Neuronal stem cell (in vitro differentiated cells): ENCODE results near the gene SCMH1.
"Not testable (repeated sequence)": the region's sequence is repeated elsewhere in the genome, so short reads cannot be mapped to it uniquely, and the experiment has no call there.

Source experiments
- DNase-seq: peaks from one replicate; pipeline ENCODE4 v3.0.0-alpha.2; 2013; ENCODE audit warnings: low spot score
- H2AFZ ChIP-seq: one replicate; pipeline ENCODE4 v1.6.1; 2013; ENCODE audit warnings: mild to moderate bottlenecking, low read length, inconsistent platforms
- H2AK5ac ChIP-seq: 2 replicates; pipeline ENCODE4 v1.6.1; 2013; ENCODE audit warnings: low read depth, mild to moderate bottlenecking, inconsistent platforms, low read length, moderate library complexity, mixed read lengths
- H2BK120ac ChIP-seq: 2 replicates; pipeline ENCODE4 v1.6.1; 2013; ENCODE audit warnings: low read depth, mild to moderate bottlenecking, inconsistent platforms, low read length, moderate library complexity, mixed read lengths
- H2BK12ac ChIP-seq: one replicate; pipeline ENCODE4 v1.6.1; 2013; ENCODE audit warnings: low read length, inconsistent platforms
- H2BK15ac ChIP-seq: 2 replicates; pipeline ENCODE4 v1.6.1; 2013; ENCODE audit warnings: mild to moderate bottlenecking, low read length, inconsistent platforms, mixed read lengths
- H2BK5ac ChIP-seq: one replicate; pipeline ENCODE4 v1.6.1; 2013; ENCODE audit warnings: inconsistent platforms, mild to moderate bottlenecking, low read length, moderate library complexity
- H3K14ac ChIP-seq: one replicate; pipeline ENCODE4 v1.6.1; 2013; ENCODE audit warnings: low read length, inconsistent platforms
- H3K18ac ChIP-seq: 2 replicates; pipeline ENCODE4 v1.6.1; 2013; ENCODE audit warnings: low read length, inconsistent platforms
- H3K23ac ChIP-seq: 2 replicates; pipeline ENCODE4 v1.6.1; 2013; ENCODE audit warnings: low read depth, mild to moderate bottlenecking, mixed read lengths, low read length, inconsistent platforms; ENCODE audit not compliant: poor library complexity
- H3K27ac ChIP-seq: replicated peaks from 3 replicates; pipeline ENCODE4 v1.5.1; 2013; ENCODE audit warnings: low read length, inconsistent platforms
- H3K27me3 ChIP-seq, 3 experiments: 2 replicates each; pipeline ENCODE4 v1.6.1; 2013; ENCODE audit warnings: low read length in 3 of 3, mild to moderate bottlenecking in 2 of 3, inconsistent platforms in 1 of 3, low read depth in 1 of 3, mixed read lengths in 1 of 3, moderate library complexity in 1 of 3; ENCODE audit not compliant: control insufficient read depth in 3 of 3, insufficient read depth in 3 of 3
- H3K36me3 ChIP-seq, 2 donors: replicated peaks in 1 of 2; 2 replicates each; pipeline ENCODE4 v1.6.1; 2013; ENCODE audit warnings: low read length in 2 of 2; ENCODE audit not compliant: control insufficient read depth in 2 of 2, insufficient read depth in 2 of 2
- H3K4ac ChIP-seq: 2 replicates; pipeline ENCODE4 v1.6.1; 2013; ENCODE audit warnings: inconsistent platforms, mild to moderate bottlenecking, low read length, moderate library complexity
- H3K4me1 ChIP-seq, 2 donors: 1 replicate in 1 of 2; 2 replicates in 1 of 2; pipeline ENCODE4 v1.6.1; 2013; ENCODE audit warnings: low read length in 2 of 2, low read depth in 1 of 2; ENCODE audit not compliant: control insufficient read depth in 2 of 2, insufficient read depth in 1 of 2
- H3K4me2 ChIP-seq: one replicate; pipeline ENCODE4 v1.6.1; 2013; ENCODE audit warnings: mild to moderate bottlenecking, low read length, inconsistent platforms; ENCODE audit not compliant: insufficient read depth, poor library complexity, severe bottlenecking
- H3K4me3 ChIP-seq, 2 donors: 2 replicates each; pipeline ENCODE4 v1.5.1; 2013; ENCODE audit warnings: low read length in 2 of 2, mild to moderate bottlenecking in 2 of 2, inconsistent platforms in 1 of 2, moderate library complexity in 1 of 2
- H3K79me1 ChIP-seq: one replicate; pipeline ENCODE4 v1.6.1; 2013; ENCODE audit warnings: low read depth, mild to moderate bottlenecking, inconsistent platforms, low read length, moderate library complexity
- H3K9ac ChIP-seq: one replicate; pipeline ENCODE4 v1.6.1; 2013; ENCODE audit warnings: mild to moderate bottlenecking, low read depth, low read length, inconsistent platforms; ENCODE audit not compliant: poor library complexity
- H3K9me3 ChIP-seq, 2 donors: replicated peaks in 1 of 2; 2 replicates each; pipeline versions ENCODE3 to v1.6.1; 2013; ENCODE audit warnings: low read length in 2 of 2, mild to moderate bottlenecking in 2 of 2, inconsistent platforms in 1 of 2, low read depth in 1 of 2, mixed read lengths in 1 of 2, moderate library complexity in 1 of 2; ENCODE audit not compliant: control insufficient read depth in 2 of 2, insufficient read depth in 1 of 2
- H4K8ac ChIP-seq: one replicate; pipeline ENCODE4 v1.6.1; 2013; ENCODE audit warnings: low read depth, mild to moderate bottlenecking, inconsistent platforms, low read length, moderate library complexity
- H4K91ac ChIP-seq: one replicate; pipeline ENCODE4 v1.6.1; 2013; ENCODE audit warnings: low read length, low read depth, mild to moderate bottlenecking, inconsistent platforms; ENCODE audit not compliant: poor library complexity
- WGBS, 2 donors: extraction: QIAGEN DNeasy Blood & Tissue Kit; methylation state at CpG; one replicate each; pipeline ENCODE4 v1.1.7; 2013; ENCODE audit warnings: missing lambda C conversion rate in 2 of 2, mixed read lengths in 1 of 2; ENCODE audit not compliant: insufficient read length in 2 of 2, insufficient replicate concordance in 1 of 2; ENCODE audit errors: extremely low coverage in 2 of 2; 5-methylcytosine and 5-hydroxymethylcytosine counted together

The SCMH1 gene

DNA sequence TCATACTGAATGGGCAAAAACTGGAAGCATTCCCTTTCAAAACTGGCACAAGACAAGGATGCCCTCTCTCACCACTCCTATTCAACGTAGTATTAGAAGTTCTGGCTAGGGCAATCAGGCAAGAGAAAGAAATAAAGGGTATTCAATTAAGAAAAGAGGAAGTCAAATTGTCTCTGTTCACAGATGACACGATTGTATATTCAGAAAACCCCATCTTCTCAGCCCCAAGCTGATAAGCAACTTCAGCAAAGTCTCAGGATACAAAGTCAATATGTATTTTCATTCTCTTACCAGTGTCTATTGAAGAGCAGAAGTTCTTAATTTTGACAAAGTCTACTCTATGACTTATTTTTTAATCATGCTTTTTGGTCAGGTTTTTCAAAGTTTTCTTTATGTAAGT is 107.8 kb downstream of the SCMH1 start:
- not testable (repeated sequence) for H2BK15ac ChIP-seq, H2BK5ac ChIP-seq, H3K27ac ChIP-seq, H3K27me3 ChIP-seq, H3K9ac ChIP-seq, H4K91ac ChIP-seq, H2BK12ac ChIP-seq, H3K79me1 ChIP-seq, H2BK120ac ChIP-seq, H3K14ac ChIP-seq, H2AFZ ChIP-seq, H3K18ac ChIP-seq, H3K4me1 ChIP-seq, H3K4ac ChIP-seq, H3K23ac ChIP-seq, H3K4me3 ChIP-seq, DNase-seq, H4K8ac ChIP-seq, H3K4me2 ChIP-seq, H2AK5ac ChIP-seq
- no CpG with 5 or more reads among the region's 2 CpGs for WGBS, 2 donors
- Histone ChIP-seq H3K36me3 (peaks cover 2 to 38% of the 10 kb centered on the region in 2 donors), H3K9me3 (peaks cover 0 to 20% of the 10 kb centered on the region in 2 donors)

DNA sequence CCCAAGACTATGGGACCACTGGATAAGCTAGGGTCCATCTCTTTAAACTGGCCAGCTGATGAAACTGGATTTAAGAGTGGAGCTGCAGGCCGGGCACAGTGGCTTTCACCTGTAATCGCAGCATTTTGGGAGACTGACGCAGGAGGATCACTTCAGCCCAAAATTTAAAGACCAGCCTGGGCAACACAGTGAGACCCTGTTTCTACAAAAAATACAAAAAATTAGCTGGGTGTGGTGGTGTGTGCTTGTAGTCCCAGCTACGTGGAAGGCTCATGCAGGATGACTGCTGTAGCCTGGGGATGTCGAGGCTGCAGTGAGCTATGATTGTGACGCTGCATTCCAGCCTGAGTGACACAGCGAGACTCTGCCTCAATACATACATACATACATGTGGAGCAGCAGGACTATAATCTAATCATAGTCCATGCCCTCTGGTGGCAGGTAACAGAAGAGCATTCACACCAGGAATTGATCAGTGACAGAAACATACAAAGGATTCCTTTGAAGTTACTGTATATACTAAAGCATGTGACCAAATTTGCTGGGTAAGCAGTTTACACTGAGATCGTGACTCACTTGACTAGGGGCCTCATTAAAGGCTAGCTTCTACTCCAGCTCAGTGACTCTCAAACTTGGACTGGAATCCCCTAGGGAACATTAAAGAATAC is 119.1 kb downstream of the SCMH1 start:
- DNase-seq = no peak
- no peak overlapping the region for H2AFZ ChIP-seq
- H3K4me2 ChIP-seq = no peak overlapping the region
- H3K4me1 ChIP-seq = no peaks in the 10 kb centered on the region
- H2BK5ac ChIP-seq = no peak overlapping the region
- H2BK12ac ChIP-seq = no peak overlapping the region
- no CpG with 5 or more reads among the region's 8 CpGs for WGBS, 2 donors
- no peak overlapping the region for H3K9ac ChIP-seq
- H3K79me1 ChIP-seq = no peaks in the 10 kb centered on the region
- no peak overlapping the region for H3K27ac ChIP-seq
- peaks cover 2 to 44% of the 10 kb centered on the region in 2 donors for H3K36me3 ChIP-seq
- no peak overlapping the region for H3K4me3 ChIP-seq
- H4K8ac ChIP-seq = no peak overlapping the region
- no peak overlapping the region for H3K14ac ChIP-seq
- no peak overlapping the region for H3K4ac ChIP-seq
- H3K18ac ChIP-seq = no peak overlapping the region
- no peak overlapping the region for H2BK15ac ChIP-seq
- H2BK120ac ChIP-seq = no peak overlapping the region
- H3K27me3 ChIP-seq = no peaks in the 10 kb centered on the region
- H2AK5ac ChIP-seq = no peak overlapping the region
- H4K91ac ChIP-seq = no peak overlapping the region
- H3K9me3 ChIP-seq = no peaks in the 10 kb centered on the region
- no peak overlapping the region for H3K23ac ChIP-seq

DNA sequence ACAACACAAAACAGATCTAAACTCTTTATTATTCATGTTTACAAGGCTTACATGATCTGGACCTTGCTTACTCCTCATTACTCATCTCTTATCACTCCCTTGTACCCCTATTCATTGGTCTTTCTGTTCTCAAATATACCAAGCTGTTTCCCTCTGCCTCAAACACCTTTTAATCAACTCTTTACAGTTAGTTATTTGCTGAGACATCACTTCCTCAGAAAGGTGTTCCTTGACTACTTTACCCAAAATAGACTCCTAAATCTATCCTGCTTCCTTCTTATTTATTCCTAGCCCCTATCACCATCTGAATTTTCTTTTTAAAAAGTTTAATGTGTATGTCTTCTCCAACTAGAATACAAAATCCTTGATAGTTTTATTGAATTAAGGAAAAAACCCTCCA is 120.0 kb downstream of the SCMH1 start:
- H2BK5ac ChIP-seq = no peak overlapping the region
- H3K9me3 ChIP-seq = no peaks in the 10 kb centered on the region
- no peak overlapping the region for H3K4me3 ChIP-seq
- no peaks in the 10 kb centered on the region for H3K27me3 ChIP-seq
- H2AK5ac ChIP-seq = no peak overlapping the region
- H4K8ac ChIP-seq = no peak overlapping the region
- H3K9ac ChIP-seq = no peak overlapping the region
- H3K4me2 ChIP-seq = no peak overlapping the region
- no peak overlapping the region for H2BK12ac ChIP-seq
- no peaks in the 10 kb centered on the region for H3K79me1 ChIP-seq
- no peak overlapping the region for H3K23ac ChIP-seq
- H3K14ac ChIP-seq = no peak overlapping the region
- no peak for DNase-seq
- peaks cover 2 to 47% of the 10 kb centered on the region in 2 donors for H3K36me3 ChIP-seq
- no peak overlapping the region for H3K18ac ChIP-seq
- no peak overlapping the region for H3K4ac ChIP-seq
- H4K91ac ChIP-seq = no peak overlapping the region
- H3K4me1 ChIP-seq = no peaks in the 10 kb centered on the region
- H3K27ac ChIP-seq = no peak overlapping the region
- no peak overlapping the region for H2AFZ ChIP-seq
- no peak overlapping the region for H2BK15ac ChIP-seq
- no peak overlapping the region for H2BK120ac ChIP-seq

DNA sequence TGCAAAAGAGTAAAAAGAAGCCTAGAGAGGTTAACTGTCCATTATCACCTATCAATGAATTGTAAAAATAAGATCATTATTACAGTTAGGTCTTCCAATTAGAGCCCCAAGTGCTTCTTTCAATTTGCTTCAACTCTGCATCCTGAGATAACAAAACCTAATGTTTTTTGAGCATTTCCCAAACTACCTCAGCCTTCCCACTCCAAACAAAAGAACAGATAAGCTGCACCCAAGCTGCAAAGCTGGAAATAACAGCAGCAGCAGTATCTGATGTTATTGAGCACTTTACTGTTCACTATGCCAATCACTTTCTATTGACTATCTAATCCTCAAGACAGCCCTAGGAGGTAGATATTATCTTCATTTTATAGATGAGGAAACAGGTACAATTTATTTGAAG is 123.5 kb downstream of the SCMH1 start:
- Histone ChIP-seq H2BK5ac (no peak overlapping the region), H4K8ac (no peak overlapping the region), H2AK5ac (no peak overlapping the region), H3K27me3 (no peaks in the 10 kb centered on the region), H3K4ac (no peak overlapping the region), H3K27ac (no peak overlapping the region), H3K79me1 (no peaks in the 10 kb centered on the region), H3K18ac (no peak overlapping the region), H3K4me1 (no peaks in the 10 kb centered on the region), H2BK12ac (no peak overlapping the region), H3K23ac (no peak overlapping the region), H3K4me3 (no peak overlapping the region), H3K4me2 (no peak overlapping the region), H2BK15ac (no peak overlapping the region), H3K9ac (no peak overlapping the region), H3K9me3 (no peaks in the 10 kb centered on the region), H4K91ac (no peak overlapping the region), H3K14ac (no peak overlapping the region), H2AFZ (no peak overlapping the region), H3K36me3 (peaks cover 0 to 71% of the 10 kb centered on the region in 2 donors), H2BK120ac (no peak overlapping the region)
- no peak for DNase-seq
